CD4-positive, alpha-beta T cell treated with Interleukin-6 at 100 ng/mL for 8 hours (primary cell): ENCODE results near the gene GUCA2B.

ENCODE experiments used
- DNase-seq: peaks from one replicate; pipeline ENCODE4 v3.0.0-alpha.2; 2020; ENCODE audit warnings: mixed read lengths, low spot score

Gene GUCA2B

GRCh38 chr1:42184616-42185015 is 31.4 kb downstream of the GUCA2B start:
- no peak for DNase-seq

GRCh38 chr1:42186152-42186551 is 32.9 kb downstream of the GUCA2B start:
- DNase-seq = no peak

DNA sequence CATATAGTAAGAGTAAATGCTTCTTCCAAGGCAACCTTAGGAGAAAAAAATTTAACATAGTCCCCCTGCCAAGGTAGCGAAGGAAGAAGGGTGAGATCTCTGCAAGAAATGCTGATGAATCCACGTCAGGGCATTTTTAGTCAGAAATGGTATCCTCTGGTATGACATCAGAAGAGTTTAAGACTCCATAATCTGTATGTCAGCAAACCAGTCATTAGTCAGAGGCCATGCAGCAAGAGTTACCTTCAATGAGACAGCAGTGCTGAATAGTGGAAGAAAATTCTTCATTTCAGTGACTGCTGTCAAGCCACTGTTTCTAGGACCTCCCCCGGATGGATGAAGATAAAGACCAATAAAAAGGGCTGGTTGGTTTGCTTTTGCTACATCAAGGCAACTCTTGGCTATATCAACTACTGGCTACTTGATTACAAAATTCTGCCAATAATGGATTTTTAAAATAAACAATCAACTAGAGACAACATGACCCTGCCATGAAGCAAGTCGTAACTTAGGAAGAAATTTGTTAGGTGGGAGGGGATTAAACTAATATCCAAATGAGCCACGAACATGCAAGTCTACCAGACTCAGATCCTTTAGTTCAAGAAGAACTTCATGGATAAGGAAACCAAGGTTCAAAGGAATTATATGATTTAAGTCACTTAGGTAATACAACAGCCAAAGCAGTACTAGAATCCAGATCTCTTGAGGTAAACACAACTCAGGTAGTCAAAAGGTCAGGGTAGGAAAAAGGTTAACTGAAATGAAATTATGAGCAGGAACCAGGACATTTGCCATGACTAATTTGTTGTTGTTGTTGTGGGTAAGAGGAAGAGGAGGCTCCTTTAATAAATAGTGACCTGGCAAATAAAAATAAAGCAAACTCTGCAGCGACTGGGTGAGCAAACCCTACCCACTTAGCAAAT is 37.0 kb downstream of the GUCA2B start:
- DNase-seq = no peak

DNA sequence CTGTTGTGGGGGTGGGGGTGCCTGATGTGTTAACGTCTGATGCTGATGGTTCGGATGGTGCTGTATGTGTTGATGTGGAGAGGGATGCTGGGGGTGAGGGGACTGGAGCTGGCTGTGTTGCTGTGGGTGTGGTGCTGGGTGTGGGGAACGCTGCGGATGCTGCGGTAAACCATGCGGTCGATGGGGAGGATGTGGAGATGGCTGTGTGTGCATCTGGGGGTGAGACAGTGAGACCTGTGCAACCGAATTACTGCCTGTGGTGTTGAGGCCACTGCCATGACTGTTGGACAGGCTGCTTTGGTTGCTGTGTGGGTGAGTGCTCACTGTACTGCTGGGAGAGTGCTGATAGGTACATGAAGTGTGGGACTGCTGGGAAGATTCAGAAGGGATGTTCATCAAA is 38.1 kb downstream of the GUCA2B start:
- no peak for DNase-seq

DNA sequence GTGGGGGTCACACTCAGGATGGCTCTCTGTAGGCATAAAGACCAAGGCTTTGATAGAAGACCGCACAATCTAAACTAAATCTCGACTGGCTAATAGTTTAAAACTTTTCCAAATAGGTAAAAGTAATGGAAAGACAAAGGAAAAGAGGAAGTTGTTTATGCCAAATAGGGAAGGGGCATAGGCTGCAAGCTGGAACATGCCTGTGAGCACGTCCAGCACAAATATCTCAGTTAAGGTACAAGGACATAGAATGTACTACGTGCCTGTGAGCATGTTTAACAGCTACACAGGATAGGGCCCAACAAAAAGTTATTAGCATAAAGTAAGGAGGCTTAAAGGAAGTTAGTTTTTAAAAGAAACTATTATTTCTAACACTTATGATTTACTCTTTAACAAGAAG is 38.9 kb downstream of the GUCA2B start:
- DNase-seq = no peak

DNA sequence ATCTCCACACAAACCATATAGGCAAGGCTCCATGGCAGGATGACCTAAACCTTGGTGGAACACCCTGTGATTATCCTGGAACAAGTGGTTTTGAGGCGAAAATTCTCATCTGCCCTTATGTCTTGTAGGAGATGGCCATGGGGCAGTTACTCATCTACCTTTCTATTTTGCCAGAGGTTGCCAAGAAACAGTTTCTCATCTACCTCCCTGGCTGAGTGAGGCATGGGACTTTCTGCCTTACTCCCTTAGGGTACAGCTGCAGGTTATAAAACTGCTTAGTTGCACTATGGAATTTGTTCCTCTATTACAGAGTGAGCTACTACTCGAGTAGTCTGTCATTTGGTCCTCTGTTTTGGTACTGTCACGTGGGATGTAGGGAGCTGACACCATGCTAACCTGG is 42.6 kb downstream of the GUCA2B start:
- no peak for DNase-seq

DNA sequence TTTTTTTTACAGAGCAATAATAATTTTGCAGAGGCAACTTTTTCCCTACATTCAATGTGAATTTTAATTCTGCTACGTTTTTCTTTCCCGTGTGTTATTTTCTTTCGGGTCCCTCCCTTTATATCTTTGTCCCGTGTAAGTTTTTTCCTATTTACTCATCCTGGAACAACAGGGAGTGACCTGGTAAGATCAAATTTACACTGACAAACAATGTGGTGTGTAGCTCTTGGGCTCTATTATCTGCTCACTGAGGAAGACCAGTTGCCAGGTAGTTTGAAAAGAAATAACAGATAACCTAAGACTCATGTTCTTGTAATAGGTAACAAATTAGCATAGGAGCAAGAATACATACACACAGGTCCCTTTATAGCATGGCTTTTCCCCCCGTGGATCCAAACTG is 45.0 kb downstream of the GUCA2B start:
- no peak for DNase-seq

DNA sequence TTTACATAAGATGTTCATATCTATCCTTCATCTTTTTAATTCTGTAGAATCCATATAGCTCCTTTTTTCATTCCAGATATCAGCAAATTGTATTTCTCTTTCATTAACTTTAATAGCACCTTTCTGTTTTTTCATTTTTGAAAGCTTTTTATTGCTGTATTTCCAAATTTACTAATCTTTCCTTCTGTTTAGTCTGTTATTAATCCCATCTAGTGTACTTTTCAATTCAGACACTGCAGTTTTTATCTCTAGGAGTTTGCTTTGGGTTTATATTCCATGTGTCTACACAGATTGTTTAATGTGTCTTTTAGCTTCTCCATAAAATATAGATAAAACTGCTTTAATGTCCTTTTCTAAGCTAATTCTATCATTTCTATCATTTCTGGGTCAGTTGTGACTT is 48.8 kb downstream of the GUCA2B start:
- DNase-seq = no peak
